Sigmoid colon (tissue), 4 donors: ENCODE data around the gene MPV17L2.

Source experiments
- POLR2AphosphoS5 ChIP-seq, 4 donors: sonication (generic); formaldehyde crosslinking; IDR thresholded peaks; one replicate each; pipeline ENCODE4 v1.6.1; 2017; ENCODE audit warnings: antibody characterized with exemption in 4 of 4
- TF ChIP-seq, protein P1 (sequence below), 4 experiments: fragments of 450-650 bp in 3 of 4; fragments of 200-600 bp in 1 of 4; IDR thresholded peaks; one replicate each; pipeline ENCODE4 v1.5.1; 2016 to 2019; ENCODE audit warnings: antibody characterized with exemption in 4 of 4, mild to moderate bottlenecking in 3 of 4, moderate library complexity in 2 of 4

DNA sequence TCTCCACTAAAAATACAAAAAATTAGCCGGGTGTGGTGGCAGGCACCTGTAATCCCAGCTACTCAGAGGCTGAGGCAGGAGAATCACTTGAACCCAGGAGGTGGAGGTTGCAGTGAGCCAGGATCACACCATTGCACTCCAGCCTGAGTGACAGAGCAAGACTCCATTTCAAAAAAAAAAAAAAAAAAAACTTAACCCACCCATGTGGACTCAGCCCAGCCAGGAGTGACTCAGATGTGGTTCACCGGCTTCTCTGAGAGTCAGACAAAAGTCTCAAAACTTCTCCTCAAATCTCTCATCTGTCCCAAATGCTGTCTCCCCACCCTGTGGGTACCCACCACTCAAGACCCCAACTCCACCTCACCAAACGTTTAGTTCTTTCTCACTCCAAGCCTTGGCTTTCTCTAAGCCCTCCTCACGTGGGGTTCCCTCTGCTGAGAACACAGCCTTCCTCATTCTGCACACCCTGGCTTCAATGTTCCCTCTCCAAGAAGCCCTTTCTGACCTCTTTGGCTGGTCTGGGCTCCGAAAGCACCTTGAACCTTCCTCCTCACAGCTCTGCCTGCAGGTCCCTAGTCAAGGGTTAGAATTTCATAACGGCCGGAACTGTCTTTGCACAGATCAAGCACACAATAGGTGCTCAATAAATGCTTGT lies 21.9 kb downstream of the MPV17L2 start:
- TF ChIP-seq, protein P1, sequence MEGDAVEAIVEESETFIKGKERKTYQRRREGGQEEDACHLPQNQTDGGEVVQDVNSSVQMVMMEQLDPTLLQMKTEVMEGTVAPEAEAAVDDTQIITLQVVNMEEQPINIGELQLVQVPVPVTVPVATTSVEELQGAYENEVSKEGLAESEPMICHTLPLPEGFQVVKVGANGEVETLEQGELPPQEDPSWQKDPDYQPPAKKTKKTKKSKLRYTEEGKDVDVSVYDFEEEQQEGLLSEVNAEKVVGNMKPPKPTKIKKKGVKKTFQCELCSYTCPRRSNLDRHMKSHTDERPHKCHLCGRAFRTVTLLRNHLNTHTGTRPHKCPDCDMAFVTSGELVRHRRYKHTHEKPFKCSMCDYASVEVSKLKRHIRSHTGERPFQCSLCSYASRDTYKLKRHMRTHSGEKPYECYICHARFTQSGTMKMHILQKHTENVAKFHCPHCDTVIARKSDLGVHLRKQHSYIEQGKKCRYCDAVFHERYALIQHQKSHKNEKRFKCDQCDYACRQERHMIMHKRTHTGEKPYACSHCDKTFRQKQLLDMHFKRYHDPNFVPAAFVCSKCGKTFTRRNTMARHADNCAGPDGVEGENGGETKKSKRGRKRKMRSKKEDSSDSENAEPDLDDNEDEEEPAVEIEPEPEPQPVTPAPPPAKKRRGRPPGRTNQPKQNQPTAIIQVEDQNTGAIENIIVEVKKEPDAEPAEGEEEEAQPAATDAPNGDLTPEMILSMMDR (IDR thresholded peaks at IDR 0.05): no peak
- no peak for TF ChIP-seq POLR2AphosphoS5 (IDR thresholded peaks at IDR 0.05)
